IPS-15b (cell line): ENCODE measurements around the gene DNAL1.
A peak's percentile ranks its signal among the peaks of the same experiment; 100 is the strongest.

Source experiments
- H3K27me3 ChIP-seq: one replicate; pipeline ENCODE4 v1.6.1; 2013; ENCODE audit warnings: low read length; ENCODE audit not compliant: control insufficient read depth, insufficient read depth
- H3K36me3 ChIP-seq: one replicate; pipeline ENCODE4 v1.6.1; 2013; ENCODE audit warnings: low read length; ENCODE audit not compliant: control insufficient read depth, insufficient read depth
- H3K4me1 ChIP-seq: one replicate; pipeline ENCODE4 v1.6.1; 2013; ENCODE audit warnings: mild to moderate bottlenecking, low read length; ENCODE audit not compliant: control insufficient read depth, insufficient read depth
- H3K4me3 ChIP-seq: one replicate; pipeline ENCODE4 v1.5.1; 2013; ENCODE audit warnings: low read depth, low read length
- H3K9ac ChIP-seq: one replicate; pipeline ENCODE4 v1.6.1; 2013; ENCODE audit warnings: low read depth, mild to moderate bottlenecking, low read length
- H3K9me3 ChIP-seq: one replicate; pipeline ENCODE4 v1.6.1; 2013; ENCODE audit warnings: mild to moderate bottlenecking, low read length; ENCODE audit not compliant: control insufficient read depth, insufficient read depth

Gene DNAL1, protein sequence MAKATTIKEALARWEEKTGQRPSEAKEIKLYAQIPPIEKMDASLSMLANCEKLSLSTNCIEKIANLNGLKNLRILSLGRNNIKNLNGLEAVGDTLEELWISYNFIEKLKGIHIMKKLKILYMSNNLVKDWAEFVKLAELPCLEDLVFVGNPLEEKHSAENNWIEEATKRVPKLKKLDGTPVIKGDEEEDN

GRCh38 chr14:73644531-73645247 lies at the start of gene DNAL1:
Gene DNAL1 (plus strand): TSS chr14:73644986. CDS start chr14:73645040, 54 bp downstream.
- Histone ChIP-seq H3K9me3 (no peaks in the 10 kb centered on the region), H3K36me3 (no peaks in the 10 kb centered on the region), H3K4me1 (peaks cover 4% of the 10 kb centered on the region), H3K4me3 (peak within 1 kb of the TSS; percentile 96), H3K9ac (peak within 1 kb of the TSS; percentile 13), H3K27me3 (no peaks in the 10 kb centered on the region)

GRCh38 chr14:73599499-73599898 lies 45.3 kb upstream of the DNAL1 start:
- Histone ChIP-seq H3K9me3 (no peaks in the 10 kb centered on the region), H3K4me1 (no peaks in the 10 kb centered on the region)

DNA sequence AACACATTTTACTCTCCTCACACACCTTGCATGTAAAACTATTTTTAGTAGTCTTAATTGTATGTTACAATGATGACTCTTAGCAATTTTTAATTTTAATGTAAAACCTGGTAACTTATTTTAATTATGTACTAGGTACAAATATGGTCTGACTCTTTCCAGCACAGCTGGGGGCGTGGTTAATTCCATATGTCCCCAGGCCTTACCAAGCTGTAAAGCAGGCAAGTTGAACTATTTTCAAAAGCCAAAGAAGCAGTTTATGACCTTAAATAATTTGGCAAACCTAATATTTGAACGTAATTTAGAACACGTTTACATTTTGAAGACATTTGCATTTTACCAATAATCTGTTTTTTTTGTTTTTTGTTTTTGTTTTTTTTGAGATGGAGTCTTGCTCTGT lies 41.8 kb upstream of the DNAL1 start:
- no peaks in the 10 kb centered on the region for H3K4me1 ChIP-seq
- no peak overlapping the region for H3K4me3 ChIP-seq
- H3K27me3 ChIP-seq, result no peaks in the 10 kb centered on the region
- H3K9ac ChIP-seq, result no peak overlapping the region
- H3K36me3 ChIP-seq, result no peaks in the 10 kb centered on the region
- H3K9me3 ChIP-seq, result no peaks in the 10 kb centered on the region

More at GRCh38 chr14:73599499-73599898, 45.3 kb upstream of the DNAL1 start:
- no peak overlapping the region for H3K4me3 ChIP-seq
- no peaks in the 10 kb centered on the region for H3K27me3 ChIP-seq
- H3K9ac ChIP-seq, result no peak overlapping the region
- no peaks in the 10 kb centered on the region for H3K36me3 ChIP-seq

DNA sequence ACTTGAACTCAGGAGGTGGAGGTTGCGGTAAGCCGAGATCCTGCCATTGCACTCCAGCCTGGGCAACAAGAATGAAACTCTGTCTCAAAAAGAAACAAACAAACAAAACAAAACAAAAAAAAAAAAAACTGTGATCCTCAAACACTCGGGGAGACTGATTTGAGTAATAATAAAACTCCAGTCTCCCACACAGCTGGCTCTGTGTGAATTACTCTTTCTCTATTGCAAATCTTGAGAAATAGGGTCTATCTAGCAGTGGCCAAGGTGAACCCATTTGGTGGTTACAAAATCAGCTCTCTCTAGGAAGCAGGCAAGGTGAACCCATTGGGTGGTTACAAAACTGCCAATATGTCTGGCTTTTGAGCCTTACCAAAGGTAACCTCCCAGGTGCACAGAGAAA lies 38.5 kb upstream of the DNAL1 start:
- peaks cover 3% of the 10 kb centered on the region for H3K27me3 ChIP-seq
- no peaks in the 10 kb centered on the region for H3K4me1 ChIP-seq
- H3K36me3 ChIP-seq, result no peaks in the 10 kb centered on the region
- H3K4me3 ChIP-seq, result no peak overlapping the region
- no peak overlapping the region for H3K9ac ChIP-seq
- H3K9me3 ChIP-seq, result no peaks in the 10 kb centered on the region

DNA sequence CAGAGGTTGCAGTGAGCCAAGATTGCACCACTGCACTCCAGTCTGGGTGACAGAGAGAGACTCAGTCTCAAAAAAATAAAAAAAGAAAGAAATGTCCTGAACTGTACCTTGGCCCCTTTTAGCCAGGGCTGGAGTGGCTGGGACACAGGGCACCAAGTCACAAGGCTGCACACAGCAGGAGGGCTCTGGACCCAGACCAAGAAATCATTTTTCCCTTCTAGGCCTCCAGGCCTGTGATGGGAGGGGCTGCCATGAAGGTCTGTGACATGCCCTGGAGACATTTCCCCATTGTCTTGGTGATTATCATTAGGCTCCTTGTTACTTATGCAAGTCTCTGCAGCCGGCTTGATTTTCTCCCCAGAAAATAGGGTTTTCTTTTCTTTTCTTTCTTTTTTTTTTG lies 37.5 kb upstream of the DNAL1 start:
- Histone ChIP-seq H3K9me3 (no peaks in the 10 kb centered on the region), H3K27me3 (peaks cover 10% of the 10 kb centered on the region), H3K36me3 (no peaks in the 10 kb centered on the region), H3K4me3 (no peak overlapping the region), H3K9ac (no peak overlapping the region), H3K4me1 (no peaks in the 10 kb centered on the region)

GRCh38 chr14:73610687-73611086 lies 34.1 kb upstream of the DNAL1 start:
- no peaks in the 10 kb centered on the region for H3K4me1 ChIP-seq
- no peaks in the 10 kb centered on the region for H3K9me3 ChIP-seq
- H3K36me3 ChIP-seq, result no peaks in the 10 kb centered on the region

DNA sequence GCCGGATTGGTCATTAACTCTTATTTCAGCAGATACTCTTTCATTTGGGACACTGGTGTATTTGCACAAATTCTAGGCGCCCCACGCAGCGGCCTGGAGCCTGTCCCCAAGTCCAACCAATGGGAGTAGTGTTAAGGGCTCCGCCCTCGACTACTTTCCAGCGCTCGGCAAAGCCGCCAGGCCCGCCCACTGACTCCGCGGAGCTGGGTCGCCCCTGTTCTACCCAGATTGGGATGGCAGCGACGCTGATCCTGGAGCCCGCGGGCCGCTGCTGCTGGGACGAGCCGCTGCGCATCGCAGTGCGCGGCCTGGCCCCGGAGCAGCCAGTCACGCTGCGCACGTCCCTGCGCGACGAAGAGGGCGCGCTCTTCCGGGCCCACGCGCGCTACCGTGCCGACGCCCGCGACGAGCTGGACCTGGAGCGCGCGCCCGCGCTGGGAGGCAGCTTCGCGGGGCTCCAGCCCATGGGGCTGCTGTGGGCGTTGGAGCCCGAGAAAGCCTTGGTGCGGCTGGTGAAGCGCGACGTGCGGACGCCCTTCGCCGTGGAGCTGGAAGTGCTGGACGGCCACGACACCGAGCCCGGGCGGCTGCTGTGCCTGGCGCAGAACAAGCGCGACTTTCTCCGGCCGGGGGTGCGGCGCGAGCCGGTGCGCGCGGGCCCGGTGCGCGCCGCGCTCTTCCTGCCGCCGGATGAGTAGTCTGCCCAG lies 32.3 kb upstream of the DNAL1 start, which contains the start of gene ACOT6:
Gene ACOT6, plus strand, starts transcription at position 179 of the 707 bp plus-strand sequence. Its CDS starts 55 bp downstream, at position 234.
- H3K4me1 ChIP-seq, result peaks cover 4% of the 10 kb centered on the region
- peak within 1 kb of the TSS; percentile 75 for H3K4me3 ChIP-seq
- no peak within 1 kb of the TSS for H3K9ac ChIP-seq
- no peaks in the 10 kb centered on the region for H3K36me3 ChIP-seq
- peaks cover 24% of the 10 kb centered on the region for H3K27me3 ChIP-seq
- no peaks in the 10 kb centered on the region for H3K9me3 ChIP-seq

More at GRCh38 chr14:73610687-73611086, 34.1 kb upstream of the DNAL1 start:
- Histone ChIP-seq H3K27me3 (peaks cover 24% of the 10 kb centered on the region), H3K9ac (no peak overlapping the region), H3K4me3 (no peak overlapping the region)

- Histone ChIP-seq H3K36me3 (no peaks in the 10 kb centered on the region), H3K4me1 (peaks cover 4% of the 10 kb centered on the region), H3K4me3 (peak overlapping the region; percentile 75), H3K27me3 (peaks cover 24% of the 10 kb centered on the region), H3K9ac (no peak overlapping the region), H3K9me3 (no peaks in the 10 kb centered on the region)
Measured at GRCh38 chr14:73613046-73613383, 31.8 kb upstream of the DNAL1 start.

DNA sequence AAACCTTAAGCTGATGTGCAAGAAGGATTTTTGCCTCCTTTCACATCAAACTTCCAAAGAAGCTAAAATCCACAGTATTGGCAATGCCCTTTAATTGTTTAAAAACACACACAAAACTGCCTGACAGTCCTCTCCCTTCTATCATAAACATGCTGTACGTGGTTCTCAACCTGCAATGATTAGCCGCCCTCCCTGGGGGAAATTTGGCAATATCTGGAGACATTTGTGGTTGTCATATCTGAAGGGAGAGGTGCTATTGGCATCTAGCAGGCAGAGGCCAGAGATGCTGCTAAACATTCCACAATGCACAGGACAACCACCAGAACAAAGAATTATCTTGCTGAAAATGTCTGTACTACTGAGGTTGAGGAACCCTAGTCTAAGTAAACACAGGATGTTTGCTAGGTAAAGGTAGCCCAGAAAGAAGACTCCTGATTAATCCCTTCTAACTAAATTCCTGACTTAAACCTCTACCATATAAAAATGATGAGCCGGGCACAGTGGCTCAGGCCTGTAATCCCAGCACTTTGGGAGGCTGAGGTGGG lies 31.3 kb upstream of the DNAL1 start:
- no peak overlapping the region for H3K4me3 ChIP-seq
- peaks cover 4% of the 10 kb centered on the region for H3K4me1 ChIP-seq
- peaks cover 24% of the 10 kb centered on the region for H3K27me3 ChIP-seq
- no peak overlapping the region for H3K9ac ChIP-seq
- H3K9me3 ChIP-seq, result no peaks in the 10 kb centered on the region
- H3K36me3 ChIP-seq, result no peaks in the 10 kb centered on the region

- Histone ChIP-seq H3K9me3 (no peaks in the 10 kb centered on the region), H3K4me3 (no peak overlapping the region), H3K4me1 (peaks cover 4% of the 10 kb centered on the region), H3K36me3 (no peaks in the 10 kb centered on the region), H3K9ac (no peak overlapping the region), H3K27me3 (peaks cover 16% of the 10 kb centered on the region)
Measured at GRCh38 chr14:73616831-73617230, 28.0 kb upstream of the DNAL1 start.

GRCh38 chr14:73619524-73619923 lies 25.3 kb upstream of the DNAL1 start:
- Histone ChIP-seq H3K36me3 (no peaks in the 10 kb centered on the region), H3K4me1 (peaks cover 4% of the 10 kb centered on the region), H3K9ac (no peak overlapping the region), H3K4me3 (no peak overlapping the region), H3K27me3 (no peaks in the 10 kb centered on the region), H3K9me3 (no peaks in the 10 kb centered on the region)
